ENCODE results near the gene PKN1.
"Not testable (repeated sequence)": the region's sequence is repeated elsewhere in the genome, so short reads cannot be mapped to it uniquely, and the experiment has no call there.

Gene PKN1

GRCh38 chr19:14432791-14433553, at the start of gene PKN1:
Gene PKN1, plus strand, starts transcription at chr19:14433306. Its CDS starts 216 bp downstream, at chr19:14433522.
- DNase-seq: no peak

GRCh38 chr19:14383661-14384555, 49.2 kb upstream of the PKN1 start:
- no peak for DNase-seq

GRCh38 chr19:14385492-14385891, 47.6 kb upstream of the PKN1 start:
- no peak for DNase-seq

GRCh38 chr19:14390548-14390947, 42.6 kb upstream of the PKN1 start:
- DNase-seq: no peak

GRCh38 chr19:14391156-14391821, 41.8 kb upstream of the PKN1 start:
- DNase-seq: no peak

GRCh38 chr19:14393329-14393728, 39.8 kb upstream of the PKN1 start:
- DNase-seq: no peak

- DNase-seq: no peak
These were observed 38.9 kb upstream of the PKN1 start for GRCh38 chr19:14394167-14394566.

- DNase-seq: no peak
These were observed 37.8 kb upstream of the PKN1 start for GRCh38 chr19:14395262-14395661.

GRCh38 chr19:14395710-14396336, 37.3 kb upstream of the PKN1 start:
- no peak for DNase-seq

GRCh38 chr19:14396730-14397129, 36.4 kb upstream of the PKN1 start:
- DNase-seq: not testable (repeated sequence)

- not testable (repeated sequence) for DNase-seq
These were observed 35.9 kb upstream of the PKN1 start for GRCh38 chr19:14397168-14397567.

GRCh38 chr19:14400951-14401431, 32.1 kb upstream of the PKN1 start:
- no peak for DNase-seq

GRCh38 chr19:14401468-14402195, 31.5 kb upstream of the PKN1 start:
- no peak for DNase-seq

GRCh38 chr19:14402332-14403144, 30.6 kb upstream of the PKN1 start:
- no peak for DNase-seq

- DNase-seq: not testable (repeated sequence)
These were observed 29.8 kb upstream of the PKN1 start for GRCh38 chr19:14403145-14403930.

GRCh38 chr19:14404312-14404711, 28.8 kb upstream of the PKN1 start:
- DNase-seq: peak; percentile 62

- DNase-seq: no peak
These were observed 27.7 kb upstream of the PKN1 start for GRCh38 chr19:14405380-14405757.

- DNase-seq: no peak
These were observed 27.1 kb upstream of the PKN1 start for GRCh38 chr19:14405758-14406644.

Data from NCI-H187 treated with DMSO at 0.1 percent for 48 hours (cell line).